ENCODE results near the gene PEAK1. TPM values are rescaled to one million over a fixed set of nuclear protein-coding genes. Genes with fewer than 3 reads are reported as not detected.

Gene PEAK1
- total and polyA plus RNA-seq, 10 of the 15 experiments (the other 5 are each of a cell fraction or from before 2014, with no cell fraction given), result 0.62 to 24.2 (median 11.2) TPM

GRCh38 chr15:77311618-77312398 is 108.1 kb downstream of the PEAK1 start (continued):
- no peak for TF ChIP-seq ZNF687 (IDR thresholded peaks at IDR 0.05)
- TF ChIP-seq CREM (IDR thresholded peaks at IDR 0.05; ENCODE audit: low read depth), result no peak

GRCh38 chr15:77311020-77311419 is 108.9 kb downstream of the PEAK1 start:
- Histone ChIP-seq H3K4me1 (ENCODE audit: control insufficient read depth, insufficient read depth, low read length) (peaks cover 7% of the 10 kb centered on the region; the same call in 1 of the 2 replicates), H3K4me2 (ENCODE audit: control insufficient read depth, insufficient read depth) (no peak overlapping the region), H3K9me3 (replicated peaks; ENCODE audit: control insufficient read depth, insufficient read depth, low read length) (no peaks in the 10 kb centered on the region), H3K27ac (ENCODE audit: control insufficient read depth, insufficient read depth) (no peak overlapping the region), H3K9ac (ENCODE audit: control insufficient read depth, insufficient read depth, low read length) (no peak overlapping the region), H4K20me1 (ENCODE audit: control insufficient read depth, insufficient read depth) (no peaks in the 10 kb centered on the region), H3K36me3 (ENCODE audit: control insufficient read depth in 2 of 2, insufficient read depth in 2 of 2, low read length in 1 of 2) (no peaks in the 10 kb centered on the region), H3K79me2 (ENCODE audit: control insufficient read depth, insufficient read depth, low read length) (no peaks in the 10 kb centered on the region), H3K4me3 (no peak overlapping the region), H2AFZ (ENCODE audit: control insufficient read depth, low read depth, low read length) (no peak overlapping the region), H3K27me3 (replicated peaks in 1 of 2; ENCODE audit: control insufficient read depth in 2 of 2, insufficient read depth in 2 of 2, low read length in 1 of 2) (no peaks in the 10 kb centered on the region)
- SMC1A ChIA-PET (ENCODE audit: uncharacterized antibody, unreplicated experiment), result interaction anchor here (0.9 to 1.4 kb wide), 3 partner anchors 99 to 123 kb away, joined by 3 to 4 read pairs (median 3); no protein-coding TSS in a partner anchor
- ATAC-seq (no peak), DNase-seq (ENCODE audit: low read depth, low spot score) (no peak), FAIRE-seq (no peak)
- CTCF ChIA-PET, result interaction anchor here (1.3 to 1.4 kb wide), 2 partner anchors 17 to 338 kb away, joined by 3 to 5 read pairs; no protein-coding TSS in a partner anchor
- 96% methylated on average over 4 of the region's 4 CpGs for WGBS (ENCODE audit: insufficient coverage, insufficient replicate concordance, low lambda C conversion rate, missing lambda C conversion rate)
- no TSS peak for BruUV-seq (replicated peaks)
- intact Hi-C loops (cut with micrococcal nuclease; ENCODE audit: unreplicated experiment) (no loop called here), in situ Hi-C loops (cut with MboI) (no loop called here)
- POLR2A ChIA-PET, result no interaction called here
- RAD21 ChIA-PET (ENCODE audit: unreplicated experiment), result no interaction called here
- TF ChIP-seq ZNF274 (IDR thresholded peaks at IDR 0.05; ENCODE audit: insufficient read depth, insufficient read length), result no peak
- TF ChIP-seq CHD1 (IDR thresholded peaks at IDR 0.05; ENCODE audit: low read depth, low read length), result no peak
- no peak for TF ChIP-seq CEBPB (IDR thresholded peaks at IDR 0.05; ENCODE audit: borderline replicate concordance in 1 of 2, low read depth in 2 of 2, low read length in 2 of 2)
- no peak for TF ChIP-seq POLR2AphosphoS5 (IDR thresholded peaks at IDR 0.05; ENCODE audit: low read length)
- no peak for TF ChIP-seq HSF1 (IDR thresholded peaks at IDR 0.05; ENCODE audit: low read depth, low read length)
- no peak for TF ChIP-seq ZNF592 (IDR thresholded peaks at IDR 0.05)
- no peak for TF ChIP-seq RCOR1 (conservative IDR thresholded peaks at IDR 0.05; ENCODE audit: low read depth, low read length)
- TF ChIP-seq NBN (IDR thresholded peaks at IDR 0.05), result no peak
- no peak for TF ChIP-seq MTA3 (IDR thresholded peaks at IDR 0.05; ENCODE audit: borderline replicate concordance, low read length)
- no peak for TF ChIP-seq BCL11A (IDR thresholded peaks at IDR 0.05; ENCODE audit: low read depth, low read length)
- no peak for TF ChIP-seq EZH2 (IDR thresholded peaks at IDR 0.05; ENCODE audit: borderline replicate concordance, control insufficient read depth, low read depth, low read length)

Measured in GM12878 (cell line).